ENCODE data around the gene RFX4.

The RFX4 gene

GRCh38 chr12:106769078-106769477, 186.3 kb downstream of the RFX4 start:
- Histone ChIP-seq H3K27ac (no peak overlapping the region), H3K36me3 (no peaks in the 10 kb centered on the region), H4K20me1 (no peaks in the 10 kb centered on the region), H3K4me1 (peaks cover 5% of the 10 kb centered on the region; the same call in 1 of the 2 replicates), H3K4me3 (no peak overlapping the region), H3K4me2 (no peak overlapping the region), H3K27me3 (no peaks in the 10 kb centered on the region), H3K9ac (no peak overlapping the region), H3K9me3 (no peaks in the 10 kb centered on the region)
- TF ChIP-seq Cebpa-rat (IDR thresholded peaks at IDR 0.05) = no peak

- Histone ChIP-seq H3K36me3 (no peaks in the 10 kb centered on the region), H3K9me3 (no peaks in the 10 kb centered on the region), H3K4me2 (no peak overlapping the region), H3K27ac (no peak overlapping the region), H3K4me3 (no peak overlapping the region), H4K20me1 (no peaks in the 10 kb centered on the region), H3K27me3 (no peaks in the 10 kb centered on the region), H3K4me1 (peaks cover 5% of the 10 kb centered on the region; the same call in 1 of the 2 replicates), H3K9ac (no peak overlapping the region)
- no peak for TF ChIP-seq Cebpa-rat (IDR thresholded peaks at IDR 0.05)
These were observed 186.7 kb downstream of the RFX4 start for GRCh38 chr12:106769546-106769945.

DNA sequence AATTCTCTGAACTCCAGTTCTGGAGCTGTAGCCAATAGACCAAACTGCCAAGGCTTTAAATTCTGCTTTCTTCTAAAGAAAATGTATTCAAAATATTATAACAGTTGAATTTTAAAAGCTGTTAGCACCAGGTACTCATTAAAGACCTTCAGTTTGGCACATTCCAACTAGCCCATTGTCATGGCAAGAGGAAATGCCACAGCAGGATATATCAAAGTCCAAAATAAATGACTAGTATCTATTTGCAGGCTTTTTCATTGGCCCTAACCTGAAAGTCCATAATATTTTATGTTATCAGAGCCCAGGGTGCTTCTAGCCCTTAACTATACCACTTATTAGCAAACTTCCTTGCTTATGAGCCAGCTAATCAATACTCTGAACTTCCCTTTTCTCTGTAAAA, 188.6 kb downstream of the RFX4 start:
- Histone ChIP-seq H3K9me3 (no peaks in the 10 kb centered on the region), H3K4me1 (peaks cover 17% of the 10 kb centered on the region), H4K20me1 (peaks cover 10% of the 10 kb centered on the region; the same call in 1 of the 2 replicates), H3K27me3 (no peaks in the 10 kb centered on the region), H3K36me3 (peaks cover under 1% of the 10 kb centered on the region; the same call in 1 of the 2 replicates), H3K27ac (no peak overlapping the region), H3K4me2 (no peak overlapping the region), H3K4me3 (no peak overlapping the region), H3K9ac (no peak overlapping the region)
- no peak for TF ChIP-seq Cebpa-rat (IDR thresholded peaks at IDR 0.05)

GRCh38 chr12:106773286-106774004, 190.6 kb downstream of the RFX4 start:
- Histone ChIP-seq H3K4me1 (peaks cover 17% of the 10 kb centered on the region), H3K4me2 (peak overlapping the region; percentile 94)

DNA sequence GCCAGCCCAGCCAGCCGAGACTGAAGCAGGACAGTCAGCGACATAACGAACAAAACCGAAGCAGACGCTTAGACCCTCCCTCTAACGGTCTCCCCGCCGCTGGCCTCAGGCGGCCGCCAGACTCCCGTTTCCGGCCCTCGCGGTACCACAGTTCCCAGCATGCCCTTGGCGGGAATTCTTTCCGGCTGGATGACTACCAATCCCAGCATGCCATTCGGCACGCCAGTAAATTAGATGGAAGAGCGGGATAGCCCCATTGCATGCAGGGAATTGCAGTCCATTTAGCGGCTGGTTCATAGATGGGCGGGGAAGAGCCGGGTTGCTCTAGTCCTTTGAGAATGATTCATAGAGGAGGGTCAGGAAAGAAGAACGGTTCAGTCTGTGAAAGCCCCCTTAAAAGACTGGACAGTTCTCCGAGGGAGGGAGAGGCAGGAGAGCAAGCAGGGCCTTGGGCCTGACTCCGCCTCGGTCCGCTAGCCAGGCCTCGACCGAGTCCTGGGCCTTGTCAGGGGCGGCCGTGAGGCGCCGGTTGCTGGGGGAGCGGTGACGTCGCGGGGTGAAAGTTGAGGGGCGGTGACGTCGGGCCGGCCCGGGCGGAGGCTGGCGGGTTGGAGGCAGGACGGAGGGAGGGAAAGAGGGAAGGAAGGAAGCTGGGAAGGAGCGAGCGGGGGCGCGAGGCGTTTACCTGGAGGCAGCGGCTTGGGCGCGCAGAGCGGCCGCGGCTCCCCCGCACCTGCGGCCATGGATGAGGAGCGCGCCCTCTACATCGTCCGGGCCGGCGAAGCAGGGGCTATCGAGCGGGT, 191.4 kb downstream of the RFX4 start, which contains the start of gene RIC8B:
TSS of gene RIC8B (plus strand) at position 678 of the 803 bp plus-strand sequence. CDS start at position 742, 64 bp downstream.
- Histone ChIP-seq H3K9ac (peak within 1 kb of the TSS; percentile 86), H3K36me3 (peaks cover 18% of the 10 kb centered on the region), H3K4me3 (peak within 1 kb of the TSS; percentile 97), H3K27me3 (no peaks in the 10 kb centered on the region), H3K4me1 (peaks cover 17% of the 10 kb centered on the region), H3K4me2 (peak within 1 kb of the TSS; percentile 94), H3K9me3 (peaks cover 9% of the 10 kb centered on the region; the same call in 1 of the 2 replicates), H4K20me1 (peaks cover 37% of the 10 kb centered on the region; the same call in 1 of the 2 replicates), H3K27ac (peak within 1 kb of the TSS; percentile 88)
- no peak for TF ChIP-seq Cebpa-rat (IDR thresholded peaks at IDR 0.05)

More at GRCh38 chr12:106773286-106774004, 190.6 kb downstream of the RFX4 start:
- H3K4me3 ChIP-seq = peak overlapping the region; percentile 97
- H3K36me3 ChIP-seq = peaks cover 10% of the 10 kb centered on the region; the same call in 1 of the 2 replicates
- H3K9me3 ChIP-seq = peaks cover 1% of the 10 kb centered on the region; the same call in 1 of the 2 replicates
- H4K20me1 ChIP-seq = peaks cover 30% of the 10 kb centered on the region; the same call in 1 of the 2 replicates
- H3K27ac ChIP-seq = peak overlapping the region; percentile 88
- peak overlapping the region; percentile 86 for H3K9ac ChIP-seq
- H3K27me3 ChIP-seq = no peaks in the 10 kb centered on the region
- TF ChIP-seq Cebpa-rat (IDR thresholded peaks at IDR 0.05) = no peak

DNA sequence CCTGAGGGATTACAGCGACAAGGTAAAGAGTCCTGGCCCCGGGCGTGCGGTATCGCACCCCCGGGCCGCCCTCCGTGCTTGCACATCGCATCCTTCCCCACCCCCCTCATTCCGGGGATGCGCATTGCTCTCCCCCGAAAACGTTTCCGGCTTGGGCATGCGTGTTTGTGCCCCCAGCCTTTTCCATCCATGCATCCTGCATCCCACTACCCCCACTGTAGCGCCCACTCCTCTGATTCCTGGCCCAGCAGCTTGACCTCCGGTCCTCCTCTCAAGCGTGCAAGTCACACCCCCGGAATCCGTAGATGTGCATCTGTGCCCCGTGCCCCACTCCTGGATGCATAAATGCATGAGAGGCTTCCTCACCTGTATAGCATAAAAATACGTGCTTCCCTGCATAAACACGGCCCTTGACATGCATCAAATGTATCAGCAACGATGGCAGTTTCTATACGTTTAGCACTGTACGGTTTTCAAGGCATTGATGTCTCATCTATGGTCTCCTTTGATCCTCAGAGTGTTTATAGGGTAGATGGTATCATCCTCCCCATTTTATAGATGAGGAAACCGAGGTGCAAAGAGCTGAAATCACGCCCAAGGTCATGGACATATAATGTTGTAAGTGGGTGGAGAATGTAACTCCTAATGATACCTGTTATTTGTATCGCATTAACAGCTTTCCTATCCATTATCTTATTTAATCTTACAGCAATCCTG, 192.2 kb downstream of the RFX4 start:
- no peak for TF ChIP-seq Cebpa-rat (IDR thresholded peaks at IDR 0.05)
- Histone ChIP-seq H3K9me3 (peaks cover 9% of the 10 kb centered on the region; the same call in 1 of the 2 replicates), H3K27ac (peak overlapping the region; percentile 88), H3K36me3 (peaks cover 22% of the 10 kb centered on the region), H3K4me2 (peak overlapping the region; percentile 94), H3K27me3 (no peaks in the 10 kb centered on the region), H3K4me1 (peaks cover 17% of the 10 kb centered on the region), H4K20me1 (peaks cover 42% of the 10 kb centered on the region), H3K9ac (peak overlapping the region; percentile 86), H3K4me3 (peak overlapping the region; percentile 97)

DNA sequence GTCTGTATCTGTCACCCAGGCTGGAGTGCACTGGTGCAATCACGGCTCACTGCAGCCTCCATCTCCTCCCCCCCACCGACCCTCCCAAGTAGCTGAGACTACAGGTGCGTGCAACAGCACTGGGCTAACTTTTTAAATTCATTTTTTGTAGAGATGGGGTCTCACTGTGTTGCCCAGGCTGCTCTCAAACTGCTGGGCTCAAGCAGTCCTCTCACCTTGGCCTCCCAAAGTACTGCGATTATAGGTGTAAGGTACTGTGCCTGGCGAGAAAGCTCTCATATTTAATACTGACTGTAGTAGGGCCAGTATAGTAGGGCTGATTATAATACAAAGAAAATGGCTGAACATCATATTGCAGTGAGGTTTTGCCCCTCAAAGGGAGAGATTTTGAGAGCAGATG, 194.1 kb downstream of the RFX4 start:
- Histone ChIP-seq H3K9ac (no peak overlapping the region), H3K27me3 (no peaks in the 10 kb centered on the region), H3K4me2 (no peak overlapping the region; the same call in 1 of the 2 replicates), H4K20me1 (peaks cover 61% of the 10 kb centered on the region), H3K4me1 (peaks cover 17% of the 10 kb centered on the region), H3K27ac (no peak overlapping the region), H3K4me3 (no peak overlapping the region), H3K9me3 (peaks cover 9% of the 10 kb centered on the region; the same call in 1 of the 2 replicates), H3K36me3 (peaks cover 31% of the 10 kb centered on the region)
- no peak for TF ChIP-seq Cebpa-rat (IDR thresholded peaks at IDR 0.05)

DNA sequence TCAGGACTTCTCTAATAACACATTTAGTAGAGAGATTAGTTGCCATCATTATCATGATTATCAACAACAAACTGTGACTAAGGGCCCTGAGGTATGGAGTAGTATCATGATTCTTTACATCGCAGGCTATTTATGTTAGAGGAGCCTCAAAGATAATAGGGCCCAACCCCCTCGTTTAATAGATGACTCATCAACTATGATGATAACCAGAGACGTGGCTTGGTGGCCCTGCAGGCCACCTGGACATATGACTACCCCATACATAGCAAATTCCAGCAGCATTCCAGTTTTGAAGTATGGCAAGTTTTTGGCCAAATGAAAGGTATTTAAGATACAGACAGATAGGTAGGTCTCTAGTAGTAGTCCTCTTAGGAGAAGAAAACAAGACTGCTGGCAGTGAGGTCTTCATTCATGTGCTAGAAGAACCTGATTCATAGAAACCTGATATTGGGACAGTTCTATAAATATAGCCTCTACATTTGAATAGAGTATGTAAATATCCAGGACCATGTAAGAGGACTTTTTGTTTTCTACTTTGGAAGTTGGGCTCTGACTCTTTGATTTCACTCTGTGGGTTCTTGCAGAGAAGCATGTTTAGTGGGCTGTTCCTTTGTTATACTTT, 197.3 kb downstream of the RFX4 start:
- Histone ChIP-seq H3K4me1 (peaks cover 9% of the 10 kb centered on the region), H3K27ac (no peak overlapping the region), H3K36me3 (peaks cover 49% of the 10 kb centered on the region), H3K9ac (no peak overlapping the region), H3K4me3 (no peak overlapping the region), H3K27me3 (no peaks in the 10 kb centered on the region), H3K9me3 (peaks cover 9% of the 10 kb centered on the region; the same call in 1 of the 2 replicates), H3K4me2 (no peak overlapping the region), H4K20me1 (peaks cover 87% of the 10 kb centered on the region)
- no peak for TF ChIP-seq Cebpa-rat (IDR thresholded peaks at IDR 0.05)

DNA sequence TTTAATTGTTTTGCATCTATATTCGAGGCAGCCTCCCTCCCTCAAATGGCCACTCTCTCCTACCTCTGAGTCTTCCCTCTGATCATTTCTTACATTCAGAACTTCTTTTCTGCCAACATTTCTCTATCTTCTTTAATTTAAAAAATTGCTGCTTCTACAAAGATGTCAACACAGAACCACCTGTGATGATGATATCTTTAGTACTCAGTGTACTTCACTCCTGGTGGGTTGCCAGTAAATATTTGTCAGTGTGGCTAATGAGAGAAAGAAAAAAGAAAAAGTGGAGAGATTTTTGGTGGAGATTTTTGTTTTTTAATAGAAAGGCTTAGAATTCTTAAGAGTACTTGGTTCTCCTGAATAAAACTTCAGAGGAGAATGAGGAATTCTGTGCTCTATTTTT, 199.8 kb downstream of the RFX4 start:
- H3K4me2 ChIP-seq = no peak overlapping the region
- H3K27ac ChIP-seq = no peak overlapping the region
- H3K36me3 ChIP-seq = peaks cover 65% of the 10 kb centered on the region

More for the DNA sequence above, 199.8 kb downstream of the RFX4 start:
- Histone ChIP-seq H3K27me3 (no peaks in the 10 kb centered on the region), H3K4me1 (no peaks in the 10 kb centered on the region), H3K4me3 (no peak overlapping the region), H3K9me3 (peaks cover 23% of the 10 kb centered on the region; the same call in 1 of the 2 replicates), H4K20me1 (peaks cover 67% of the 10 kb centered on the region), H3K9ac (no peak overlapping the region)
- TF ChIP-seq Cebpa-rat (IDR thresholded peaks at IDR 0.05) = no peak

Data from BLaER1 (cell line).